ENCODE results near the gene GRHL1.
"Not testable (repeated sequence)": the region's sequence is repeated elsewhere in the genome, so short reads cannot be mapped to it uniquely, and the experiment has no call there.

Gene GRHL1

GRCh38 chr2:10029875-10030223 lies 78.4 kb downstream of the GRHL1 start:
- ChIA-PET POLR2A (interaction anchor here (0.7 kb wide), 1 partner anchor 187 kb away, joined by 3 read pairs; the partner anchor contains the start of gene TAF1B), CTCF (interaction anchor here (1.0 kb wide), 1 partner anchor 216 kb away, joined by 3 read pairs; no protein-coding TSS in a partner anchor)
- H3K4me1 ChIP-seq (ENCODE audit: control insufficient read depth, insufficient read depth, low read length), result no peaks in the 10 kb centered on the region
- TF ChIP-seq ZNF664 (tag by site-specific recombination; IDR thresholded peaks at IDR 0.05), result no peak
- no peak for TF ChIP-seq ZFP41 (tag by site-specific recombination; IDR thresholded peaks at IDR 0.05; ENCODE audit: borderline replicate concordance)
- no peak for TF ChIP-seq PRDM1 (tag by site-specific recombination; IDR thresholded peaks at IDR 0.05)
- no peak for TF ChIP-seq ZNF211 (tag by site-specific recombination; IDR thresholded peaks at IDR 0.05; ENCODE audit: low read depth)
- TF ChIP-seq OSR2 (tag by site-specific recombination; IDR thresholded peaks at IDR 0.05), result no peak
- TF ChIP-seq ZNF692 (tag by site-specific recombination; IDR thresholded peaks at IDR 0.05), result no peak
- TF ChIP-seq ZNF701 (tag by site-specific recombination; IDR thresholded peaks at IDR 0.05), result no peak
- no peak for TF ChIP-seq ZNF239 (tag by site-specific recombination; IDR thresholded peaks at IDR 0.05)
- TF ChIP-seq MEIS1 (CRISPR knock-in tag; IDR thresholded peaks at IDR 0.05; ENCODE audit: borderline replicate concordance), result no peak
- TF ChIP-seq ZNF280D (tag by site-specific recombination; IDR thresholded peaks at IDR 0.05), result no peak
- no peak for TF ChIP-seq KLF1 (tag by site-specific recombination; IDR thresholded peaks at IDR 0.05)
- no peak for TF ChIP-seq ZNF10 (tag by site-specific recombination; IDR thresholded peaks at IDR 0.05)
- no peak for TF ChIP-seq ZNF2 (tag by site-specific recombination; IDR thresholded peaks at IDR 0.05)
- TF ChIP-seq ZNF488 (tag by site-specific recombination; IDR thresholded peaks at IDR 0.05), result no peak
- no peak for TF ChIP-seq MYNN (tag by site-specific recombination; IDR thresholded peaks at IDR 0.05; ENCODE audit: borderline replicate concordance)
- no peaks in the 10 kb centered on the region for H3K9me3 ChIP-seq (ENCODE audit: control insufficient read depth, insufficient read depth, low read depth, low read length)
- no peak overlapping the region for H3K4me3 ChIP-seq (ENCODE audit: low read depth, low read length)
- H3K36me3 ChIP-seq (ENCODE audit: control insufficient read depth in 2 of 2, insufficient read depth in 1 of 2, low read length in 2 of 2), result no peaks in the 10 kb centered on the region
- no peak overlapping the region for H3K27ac ChIP-seq (ENCODE audit: extremely low read depth, low read depth, low read length)

- Histone ChIP-seq H3K36me3 (ENCODE audit: control insufficient read depth in 2 of 2, insufficient read depth in 1 of 2, low read length in 2 of 2) (no peaks in the 10 kb centered on the region), H3K4me3 (ENCODE audit: low read depth, low read length) (no peak overlapping the region), H3K4me1 (ENCODE audit: control insufficient read depth, insufficient read depth, low read length) (no peaks in the 10 kb centered on the region), H3K9me3 (ENCODE audit: control insufficient read depth, insufficient read depth, low read depth, low read length) (no peaks in the 10 kb centered on the region), H3K27ac (ENCODE audit: extremely low read depth, low read depth, low read length) (no peak overlapping the region)
- CTCF ChIA-PET, result interaction anchor here (0.6 to 0.7 kb wide), 2 partner anchors 46 to 933 kb away, joined by 3 read pairs; no protein-coding TSS in a partner anchor
- POLR2A ChIA-PET, result no interaction called here
- TF ChIP-seq HOXA7 (CRISPR knock-in tag; IDR thresholded peaks at IDR 0.05; ENCODE audit: borderline replicate concordance), result no peak
- 0 out of 2 replicates have a peak, but pooled peaks have one; percentile 19 for TF ChIP-seq ZNF600 (tag by site-specific recombination; IDR thresholded peaks at IDR 0.05)
- TF ChIP-seq ZNF335 (tag by site-specific recombination; conservative IDR thresholded peaks at IDR 0.05), result no peak
- peak; percentile 83 for TF ChIP-seq ZBTB17 (tag by site-specific recombination; IDR thresholded peaks at IDR 0.05)
Observed at GRCh38 chr2:10030311-10030736, 78.8 kb downstream of the GRHL1 start.

DNA sequence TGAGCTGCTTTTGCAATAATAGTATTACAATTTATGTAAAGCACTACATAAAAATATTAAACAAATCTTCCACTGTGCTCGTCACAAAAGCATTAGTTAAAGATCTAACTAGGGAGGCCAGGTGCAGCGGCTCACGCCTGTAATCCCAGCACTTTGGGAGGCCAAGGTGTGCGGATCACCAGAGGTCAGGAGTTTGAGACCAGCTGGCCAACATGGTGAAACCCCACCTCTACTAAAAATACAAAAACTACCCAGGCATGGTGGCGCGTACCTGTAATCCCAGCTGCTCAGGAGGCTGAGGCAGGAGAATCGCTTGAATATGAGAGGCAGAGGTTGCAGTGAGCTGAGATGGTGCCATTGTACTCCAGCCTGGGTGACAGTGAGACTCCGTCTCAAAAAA lies 79.3 kb downstream of the GRHL1 start:
- CTCF ChIA-PET, result interaction anchor here (0.6 to 0.7 kb wide), 2 partner anchors 46 to 933 kb away, joined by 3 read pairs; no protein-coding TSS in a partner anchor
- POLR2A ChIA-PET, result not testable (repeated sequence)

More for the DNA sequence above, 79.3 kb downstream of the GRHL1 start:
- H3K36me3 ChIP-seq (ENCODE audit: control insufficient read depth in 2 of 2, insufficient read depth in 1 of 2, low read length in 2 of 2); H3K9me3 ChIP-seq (ENCODE audit: control insufficient read depth, insufficient read depth, low read depth, low read length); H3K27ac ChIP-seq (ENCODE audit: extremely low read depth, low read depth, low read length); H3K4me1 ChIP-seq (ENCODE audit: control insufficient read depth, insufficient read depth, low read length); H3K4me3 ChIP-seq (ENCODE audit: low read depth, low read length): not testable (repeated sequence)
